GM12801 (cell line): Measurements from ENCODE around the gene CRAMP1.

Experiments
- TF ChIP-seq, protein P1 (sequence below): IDR thresholded peaks from one replicate; pipeline ENCODE4 v1.5.1; 2011; ENCODE audit warnings: control low read depth; ENCODE audit not compliant: insufficient read length; ENCODE audit errors: extremely low read depth

CRAMP1 gene

DNA sequence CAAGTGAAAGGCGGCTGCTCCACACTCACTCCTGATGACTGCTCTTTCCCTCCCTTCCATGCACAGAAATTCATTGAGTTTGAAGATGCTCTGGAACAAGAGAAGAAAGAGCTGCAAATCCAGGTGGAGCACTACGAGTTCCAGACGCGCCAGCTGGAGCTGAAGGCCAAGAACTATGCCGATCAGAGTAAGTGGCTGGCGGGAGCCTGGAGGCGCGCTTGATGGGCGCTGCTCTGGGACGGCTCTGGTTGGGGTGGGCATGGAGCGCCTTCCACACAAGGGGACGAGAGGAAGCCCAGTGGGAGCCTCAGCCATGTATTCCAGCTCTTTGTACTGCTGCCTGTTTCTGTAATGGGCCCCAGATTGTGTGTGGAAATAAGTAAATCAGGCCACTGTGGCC lies 112.3 kb downstream of the CRAMP1 start:
- TF ChIP-seq, protein P1, sequence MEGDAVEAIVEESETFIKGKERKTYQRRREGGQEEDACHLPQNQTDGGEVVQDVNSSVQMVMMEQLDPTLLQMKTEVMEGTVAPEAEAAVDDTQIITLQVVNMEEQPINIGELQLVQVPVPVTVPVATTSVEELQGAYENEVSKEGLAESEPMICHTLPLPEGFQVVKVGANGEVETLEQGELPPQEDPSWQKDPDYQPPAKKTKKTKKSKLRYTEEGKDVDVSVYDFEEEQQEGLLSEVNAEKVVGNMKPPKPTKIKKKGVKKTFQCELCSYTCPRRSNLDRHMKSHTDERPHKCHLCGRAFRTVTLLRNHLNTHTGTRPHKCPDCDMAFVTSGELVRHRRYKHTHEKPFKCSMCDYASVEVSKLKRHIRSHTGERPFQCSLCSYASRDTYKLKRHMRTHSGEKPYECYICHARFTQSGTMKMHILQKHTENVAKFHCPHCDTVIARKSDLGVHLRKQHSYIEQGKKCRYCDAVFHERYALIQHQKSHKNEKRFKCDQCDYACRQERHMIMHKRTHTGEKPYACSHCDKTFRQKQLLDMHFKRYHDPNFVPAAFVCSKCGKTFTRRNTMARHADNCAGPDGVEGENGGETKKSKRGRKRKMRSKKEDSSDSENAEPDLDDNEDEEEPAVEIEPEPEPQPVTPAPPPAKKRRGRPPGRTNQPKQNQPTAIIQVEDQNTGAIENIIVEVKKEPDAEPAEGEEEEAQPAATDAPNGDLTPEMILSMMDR, result no peak

DNA sequence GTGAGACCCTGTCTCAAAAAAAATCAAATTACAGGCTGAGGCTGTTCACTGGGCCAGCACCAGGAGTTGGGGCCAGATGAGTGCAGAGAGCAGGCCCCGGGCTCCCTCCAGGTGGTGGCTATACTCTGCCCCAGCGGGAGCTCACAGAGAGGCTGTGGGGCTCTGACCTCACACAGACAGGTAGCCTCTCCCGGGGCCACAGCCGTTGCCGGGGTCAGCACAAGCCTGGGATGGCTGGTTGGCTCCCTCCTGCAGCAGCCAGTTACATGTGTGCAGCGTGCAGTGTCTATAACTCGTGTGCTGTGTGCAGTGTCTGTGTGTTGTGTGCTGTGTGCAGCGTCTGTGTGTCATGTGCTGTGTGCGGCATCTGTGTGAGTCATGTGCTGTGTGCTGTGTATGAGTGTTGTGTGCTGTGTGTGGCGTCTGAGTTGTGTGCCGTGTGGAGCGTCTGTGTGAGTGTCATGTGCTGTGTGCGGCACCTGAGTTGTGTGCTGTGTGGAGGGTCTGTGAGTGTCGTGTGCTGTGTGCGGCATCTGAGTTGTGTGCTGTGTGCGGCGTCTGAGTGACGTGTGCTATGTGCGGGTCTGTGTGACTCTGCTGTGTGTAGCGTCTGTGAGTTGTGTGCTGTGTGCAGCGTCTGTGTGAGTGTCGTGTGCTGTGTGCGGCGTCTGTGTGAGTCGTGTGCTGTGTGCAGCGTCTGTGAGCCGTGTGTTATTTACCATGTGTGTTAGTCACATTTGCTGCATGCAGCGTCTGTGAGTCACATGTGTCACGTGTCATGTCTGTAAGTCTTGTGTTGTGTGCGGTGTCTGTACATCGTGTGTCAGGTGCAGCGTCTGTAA lies 114.7 kb downstream of the CRAMP1 start:
- TF ChIP-seq, protein P1, result no peak
